Loucy (cell line): ENCODE measurements around the gene SH3RF1.

Experiments
- CTCF ChIP-seq: fragments of 200-600 bp; sonication (generic); conservative IDR thresholded peaks from 2 replicates; pipeline ENCODE4 v1.5.1; 2014; ENCODE audit warnings: mild to moderate bottlenecking, antibody characterized with exemption, low read length
- EZH2phosphoT487 ChIP-seq: fragments of 200-600 bp; IDR thresholded peaks from 2 replicates; pipeline ENCODE4 v1.6.1; 2018; ENCODE audit warnings: antibody characterized with exemption, mild to moderate bottlenecking, moderate library complexity, borderline replicate concordance

DNA sequence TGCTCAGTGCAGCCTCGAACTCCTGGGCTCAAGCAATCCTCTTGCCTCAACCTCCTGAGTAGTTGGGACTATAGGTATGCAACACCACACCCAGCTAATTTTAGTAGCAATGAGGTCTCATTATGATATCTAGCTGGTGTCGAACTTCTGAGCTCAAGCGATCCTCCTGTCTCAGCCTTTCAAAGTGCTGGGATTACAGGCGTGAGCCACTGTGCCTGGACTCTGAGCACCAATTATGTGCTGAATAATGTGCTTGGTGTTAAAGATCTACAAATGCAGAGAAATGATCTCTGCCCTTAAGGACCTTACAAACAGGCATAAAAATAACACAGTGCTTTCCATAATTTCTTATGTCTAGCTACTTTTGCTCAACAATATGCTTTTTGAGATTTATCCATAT, 131.7 kb downstream of the SH3RF1 start:
- no peak for TF ChIP-seq CTCF
- no peak for TF ChIP-seq EZH2phosphoT487
